Thyroid gland (tissue), 4 donors: ENCODE measurements around the gene CHD1L. TPM values are rescaled to one million over a fixed set of nuclear protein-coding genes. Genes with fewer than 3 reads are reported as not detected.

Experiments used
- DNase-seq, 2 donors: peaks; one replicate each; pipeline ENCODE4 v3.0.0-alpha.2; 2019
- H3K27ac ChIP-seq, 3 donors: fragments of 200-600 bp; sonication (generic); 1 replicate in 2 of 3; 2 replicates in 1 of 3; pipeline ENCODE4 v1.5.1; 2016 to 2019; ENCODE audit warnings: mild to moderate bottlenecking in 1 of 3, moderate library complexity in 1 of 3
- H3K27me3 ChIP-seq: fragments of 200-600 bp; sonication (generic); one replicate; pipeline ENCODE4 v1.5.1; 2019
- H3K36me3 ChIP-seq, 2 donors: fragments of 200-600 bp; sonication (generic); one replicate each; pipeline ENCODE4 v1.5.1; 2016 to 2019
- H3K4me1 ChIP-seq, 2 donors: fragments of 200-600 bp; sonication (generic); one replicate each; pipeline ENCODE4 v1.5.1; 2017 to 2019
- H3K4me3 ChIP-seq, 3 donors: fragments of 200-600 bp; sonication (generic); replicated peaks in 1 of 3; 1 replicate in 2 of 3; 2 replicates in 1 of 3; pipeline ENCODE4 v1.5.1; 2016; ENCODE audit warnings: mild to moderate bottlenecking in 1 of 3
- H3K9me3 ChIP-seq: fragments of 200-600 bp; sonication (generic); one replicate; pipeline ENCODE4 v1.5.1; 2017
- POLR2A ChIP-seq, 2 donors: fragments of 450-650 bp; IDR thresholded peaks; one replicate each; pipeline ENCODE4 v1.6.1; 2017; ENCODE audit warnings: antibody characterized with exemption in 2 of 2, mild to moderate bottlenecking in 2 of 2, moderate library complexity in 1 of 2
- WGBS, 2 donors: methylation state at CpG; one replicate each; pipeline ENCODE4 v1.1.5; 2017; 5-methylcytosine and 5-hydroxymethylcytosine counted together
- intact Hi-C: fragments of 100-400 bp; cut with DNase I; formaldehyde crosslinking; loops from one replicate; pipeline ENCODE4 v1.15.1; 2023
- total RNA-seq, 4 donors: library from RNA; depleted of rRNA; stranded (reverse); fragments of >200 nt; gene quantifications; one replicate each; pipeline ENCODE4 v1.2.3, GENCODE V29; 2016
- TF ChIP-seq, protein P1 (sequence below), 6 experiments: fragments of 200-600 bp in 3 of 6; fragments of 450-650 bp in 3 of 6; sonication (generic) in 3 of 6; IDR thresholded peaks; one replicate each; pipeline ENCODE4 v1.5.1; 2016 to 2019; ENCODE audit warnings: antibody characterized with exemption in 6 of 6, mild to moderate bottlenecking in 2 of 6, inconsistent platforms in 1 of 6, moderate library complexity in 1 of 6

The CHD1L gene
- total RNA-seq, 4 donors from 2014 or later = 16.5 to 22.2 (median 17.3) TPM

DNA sequence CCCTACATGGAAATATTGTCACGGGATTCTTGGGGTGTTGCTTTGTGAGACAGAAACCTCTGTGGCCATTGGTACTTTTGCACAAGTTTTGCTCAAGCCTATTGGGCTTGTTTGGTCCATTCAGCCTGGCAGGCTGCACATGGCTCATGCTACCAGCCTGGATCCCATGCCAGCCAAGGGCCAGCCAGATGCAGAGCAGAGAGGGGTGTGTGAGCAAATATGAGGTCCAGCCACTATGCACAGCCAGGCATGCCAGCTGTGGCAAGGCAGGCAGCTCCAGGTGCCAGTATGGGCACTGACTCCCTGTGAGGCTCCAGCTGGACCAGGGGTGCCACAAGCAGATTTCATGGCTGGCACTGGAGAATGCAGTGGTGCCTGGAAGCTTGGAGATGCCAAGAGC is 6.7 kb upstream of the CHD1L start:
- intact Hi-C loops = loop anchor here (5.0 kb wide), 1 partner anchor 64 kb away; the partner anchor contains the start of gene PRKAB2
- Histone ChIP-seq H3K4me1 (peaks cover 6 to 17% of the 10 kb centered on the region in 2 donors), H3K27ac (no peak overlapping the region), H3K36me3 (no peaks in the 10 kb centered on the region), H3K9me3 (no peaks in the 10 kb centered on the region), H3K27me3 (no peaks in the 10 kb centered on the region), H3K4me3 (no peak overlapping the region)
- no peak for DNase-seq
- TF ChIP-seq, protein P1, sequence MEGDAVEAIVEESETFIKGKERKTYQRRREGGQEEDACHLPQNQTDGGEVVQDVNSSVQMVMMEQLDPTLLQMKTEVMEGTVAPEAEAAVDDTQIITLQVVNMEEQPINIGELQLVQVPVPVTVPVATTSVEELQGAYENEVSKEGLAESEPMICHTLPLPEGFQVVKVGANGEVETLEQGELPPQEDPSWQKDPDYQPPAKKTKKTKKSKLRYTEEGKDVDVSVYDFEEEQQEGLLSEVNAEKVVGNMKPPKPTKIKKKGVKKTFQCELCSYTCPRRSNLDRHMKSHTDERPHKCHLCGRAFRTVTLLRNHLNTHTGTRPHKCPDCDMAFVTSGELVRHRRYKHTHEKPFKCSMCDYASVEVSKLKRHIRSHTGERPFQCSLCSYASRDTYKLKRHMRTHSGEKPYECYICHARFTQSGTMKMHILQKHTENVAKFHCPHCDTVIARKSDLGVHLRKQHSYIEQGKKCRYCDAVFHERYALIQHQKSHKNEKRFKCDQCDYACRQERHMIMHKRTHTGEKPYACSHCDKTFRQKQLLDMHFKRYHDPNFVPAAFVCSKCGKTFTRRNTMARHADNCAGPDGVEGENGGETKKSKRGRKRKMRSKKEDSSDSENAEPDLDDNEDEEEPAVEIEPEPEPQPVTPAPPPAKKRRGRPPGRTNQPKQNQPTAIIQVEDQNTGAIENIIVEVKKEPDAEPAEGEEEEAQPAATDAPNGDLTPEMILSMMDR (IDR thresholded peaks at IDR 0.05) = no peak
- TF ChIP-seq POLR2A (IDR thresholded peaks at IDR 0.05) = no peak
- 88 to 90% methylated on average over 1 of the region's 1 CpG for WGBS, 2 donors

DNA sequence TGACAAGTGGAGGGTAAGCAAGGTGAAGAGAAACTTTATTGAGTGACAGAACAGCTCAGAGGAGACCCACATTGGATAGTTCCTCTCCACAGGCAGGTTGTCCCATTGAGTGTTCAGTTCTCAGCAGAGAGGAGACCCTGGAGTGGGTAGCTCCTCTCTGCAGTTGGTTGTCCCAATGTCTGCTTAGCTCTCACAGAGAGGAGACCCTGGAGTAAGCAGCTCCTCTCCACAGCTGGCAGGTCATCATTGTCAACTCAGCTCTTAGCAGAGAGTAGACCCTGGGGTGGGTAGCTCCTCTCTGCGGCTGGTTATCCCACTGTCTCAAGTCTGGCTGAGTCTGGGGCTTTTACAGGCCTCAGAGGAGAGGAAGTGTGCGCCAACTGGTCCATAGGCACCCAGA is 6.0 kb upstream of the CHD1L start:
- 100% methylated on average over 1 of the region's 2 CpGs; no CpG with 5 or more reads in 1 of the 2 donors for WGBS, 2 donors
- DNase-seq = no peak

DNA sequence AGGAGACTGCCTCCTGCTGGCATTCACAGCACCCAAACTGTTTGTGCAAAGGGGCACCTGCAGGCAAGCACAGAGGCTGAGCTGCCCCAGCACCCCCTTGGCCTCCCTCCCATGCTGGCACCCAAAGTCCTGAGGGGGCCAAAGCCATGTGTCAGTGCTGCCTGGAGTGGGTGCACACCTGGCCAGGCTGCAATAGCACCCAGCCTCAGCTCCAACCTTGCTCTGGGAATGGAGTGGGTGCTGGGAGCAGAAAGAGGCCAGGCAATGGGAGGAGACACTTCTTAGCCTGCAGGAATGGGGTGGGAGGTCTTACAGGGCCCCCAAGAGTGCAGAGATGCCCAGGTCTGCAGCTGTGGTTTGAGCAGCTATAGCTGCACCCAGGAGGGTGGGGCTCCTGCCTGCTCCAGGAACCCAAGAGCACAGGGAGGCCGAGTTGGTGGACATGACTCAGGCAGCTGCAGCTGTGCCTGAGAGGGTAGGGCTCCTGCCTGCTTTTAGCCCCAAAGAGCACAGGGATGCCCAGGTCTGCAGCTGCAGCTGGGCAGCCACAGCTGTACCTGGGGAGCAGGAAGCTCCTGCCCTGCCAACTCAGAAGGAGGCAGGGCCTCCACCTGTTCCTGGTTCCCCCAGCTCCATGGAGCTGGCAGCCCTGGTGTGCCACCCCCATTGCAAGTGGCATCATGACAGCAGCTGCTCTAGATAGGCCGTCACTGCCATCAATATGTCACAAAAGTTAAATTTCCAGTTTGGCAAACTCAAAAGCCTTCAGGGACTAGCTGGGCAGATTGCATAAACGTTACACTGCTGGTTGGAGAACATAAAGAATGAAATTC is 5.3 kb upstream of the CHD1L start:
- no peak overlapping the region for H3K27ac ChIP-seq
- no peak for TF ChIP-seq POLR2A (IDR thresholded peaks at IDR 0.05)
- TF ChIP-seq, protein P1 (IDR thresholded peaks at IDR 0.05) = no peak
- peaks cover 6 to 17% of the 10 kb centered on the region in 2 donors for H3K4me1 ChIP-seq
- no peak for DNase-seq
- H3K4me3 ChIP-seq = no peak overlapping the region
- H3K36me3 ChIP-seq = no peaks in the 10 kb centered on the region
- H3K9me3 ChIP-seq = no peaks in the 10 kb centered on the region
- H3K27me3 ChIP-seq = no peaks in the 10 kb centered on the region
- WGBS, 2 donors = 92 to 93% methylated on average over 2 of the region's 3 CpGs
- intact Hi-C loops = loop anchor here (5.0 kb wide), 1 partner anchor 65 kb away; the partner anchor contains the start of gene PRKAB2

More for the DNA sequence above, 6.0 kb upstream of the CHD1L start:
- TF ChIP-seq, protein P1 (IDR thresholded peaks at IDR 0.05) = no peak
- no peak for TF ChIP-seq POLR2A (IDR thresholded peaks at IDR 0.05)
- Histone ChIP-seq H3K4me3 (no peak overlapping the region), H3K27ac (no peak overlapping the region), H3K27me3 (no peaks in the 10 kb centered on the region), H3K4me1 (peaks cover 6 to 17% of the 10 kb centered on the region in 2 donors), H3K36me3 (no peaks in the 10 kb centered on the region), H3K9me3 (no peaks in the 10 kb centered on the region)
- intact Hi-C loops = loop anchor here (5.0 kb wide), 1 partner anchor 64 kb away; the partner anchor contains the start of gene PRKAB2

DNA sequence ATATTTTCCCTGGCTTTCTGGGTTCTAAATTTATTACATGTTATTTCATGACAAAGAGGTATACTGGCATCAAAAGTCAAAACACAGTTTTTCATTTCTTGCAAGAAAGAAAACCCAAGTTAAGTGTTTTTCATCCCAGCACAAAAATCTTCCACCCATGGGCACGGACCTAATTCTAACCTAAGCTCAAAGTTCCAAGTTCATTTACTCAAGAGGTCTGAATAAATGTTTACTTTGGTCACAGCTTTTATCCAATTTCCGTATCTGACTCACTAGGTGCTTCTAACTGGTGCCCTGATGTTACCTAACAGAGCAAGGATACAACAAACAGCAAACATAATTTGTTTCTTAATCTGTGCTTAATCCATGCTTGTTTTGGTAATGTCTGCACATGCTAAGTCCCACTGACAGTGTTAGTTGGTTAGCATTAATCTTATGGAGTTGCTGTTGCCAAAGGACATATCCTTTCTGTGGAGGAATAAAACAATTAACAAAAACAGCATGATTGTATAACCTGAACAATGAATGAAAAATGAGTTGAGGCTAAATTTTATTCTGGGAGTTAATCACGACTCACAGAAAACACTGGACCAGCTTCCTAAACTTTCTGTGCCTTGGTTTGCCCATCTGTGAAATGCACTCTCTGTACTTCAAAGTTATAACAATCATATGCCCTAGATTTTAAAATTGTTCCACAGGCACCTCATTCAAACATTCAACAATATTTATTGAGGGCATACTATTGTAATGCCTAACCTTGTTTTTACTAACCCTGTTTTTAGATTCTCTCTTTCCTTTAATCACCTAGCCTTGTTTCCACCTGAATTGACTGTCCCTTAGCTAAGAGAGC is 4.2 kb upstream of the CHD1L start:
- no peak overlapping the region for H3K4me3 ChIP-seq
- H3K27ac ChIP-seq = no peak overlapping the region
- no peaks in the 10 kb centered on the region for H3K9me3 ChIP-seq
- no peaks in the 10 kb centered on the region for H3K36me3 ChIP-seq
- TF ChIP-seq, protein P1 (IDR thresholded peaks at IDR 0.05) = no peak
- TF ChIP-seq POLR2A (IDR thresholded peaks at IDR 0.05) = no peak
- no peak for DNase-seq
- no peaks in the 10 kb centered on the region for H3K27me3 ChIP-seq
- 76 to 83% methylated on average over 3 of the region's 3 CpGs for WGBS, 2 donors
- intact Hi-C loops = loop anchor here (5.0 kb wide), 1 partner anchor 66 kb away; the partner anchor contains the start of gene PRKAB2
- H3K4me1 ChIP-seq = peaks cover 6 to 17% of the 10 kb centered on the region in 2 donors
